ENCODE data around the gene PRMT3.
"Not testable (repeated sequence)": the region's sequence is repeated elsewhere in the genome, so short reads cannot be mapped to it uniquely, and the experiment has no call there.

The PRMT3 gene

GRCh38 chr11:20457934-20458680 is 70.6 kb downstream of the PRMT3 start:
- no peak for DNase-seq (ENCODE audit: low read depth)

GRCh38 chr11:20458905-20459632 is 71.6 kb downstream of the PRMT3 start:
- no peak for DNase-seq (ENCODE audit: low read depth)

- DNase-seq (ENCODE audit: low read depth) = no peak
These were observed 72.3 kb downstream of the PRMT3 start for GRCh38 chr11:20459865-20460264.

GRCh38 chr11:20464518-20464917 is 77.0 kb downstream of the PRMT3 start:
- no peak for DNase-seq (ENCODE audit: low read depth)

- peak; percentile 18 for DNase-seq (ENCODE audit: low read depth)
These were observed 80.1 kb downstream of the PRMT3 start for GRCh38 chr11:20467487-20468185.

GRCh38 chr11:20470348-20470747 is 82.8 kb downstream of the PRMT3 start:
- DNase-seq (ENCODE audit: low read depth) = no peak

- not testable (repeated sequence) for DNase-seq (ENCODE audit: low read depth)
These were observed 84.4 kb downstream of the PRMT3 start for GRCh38 chr11:20471929-20472328.

- DNase-seq (ENCODE audit: low read depth) = no peak
These were observed 86.8 kb downstream of the PRMT3 start for GRCh38 chr11:20474176-20474881.

GRCh38 chr11:20474882-20475517 is 87.5 kb downstream of the PRMT3 start:
- no peak for DNase-seq (ENCODE audit: low read depth)

- no peak for DNase-seq (ENCODE audit: low read depth)
These were observed 90.0 kb downstream of the PRMT3 start for GRCh38 chr11:20477418-20478090.

GRCh38 chr11:20479513-20479912 is 92.0 kb downstream of the PRMT3 start:
- DNase-seq (ENCODE audit: low read depth) = no peak

GRCh38 chr11:20483931-20484330 is 96.4 kb downstream of the PRMT3 start:
- no peak for DNase-seq (ENCODE audit: low read depth)

GRCh38 chr11:20484416-20484815 is 96.9 kb downstream of the PRMT3 start:
- DNase-seq (ENCODE audit: low read depth) = not testable (repeated sequence)

- DNase-seq (ENCODE audit: low read depth) = no peak
These were observed 100.8 kb downstream of the PRMT3 start for GRCh38 chr11:20488352-20488751.

- no peak for DNase-seq (ENCODE audit: low read depth)
These were observed 102.4 kb downstream of the PRMT3 start for GRCh38 chr11:20489948-20490347.

GRCh38 chr11:20493340-20493739 is 105.8 kb downstream of the PRMT3 start:
- no peak for DNase-seq (ENCODE audit: low read depth)

GRCh38 chr11:20497124-20497792 is 109.7 kb downstream of the PRMT3 start:
- no peak for DNase-seq (ENCODE audit: low read depth)

- DNase-seq (ENCODE audit: low read depth) = no peak
These were observed 113.7 kb downstream of the PRMT3 start for GRCh38 chr11:20501252-20501651.

GRCh38 chr11:20501971-20502370 is 114.5 kb downstream of the PRMT3 start:
- DNase-seq (ENCODE audit: low read depth) = no peak

- no peak for DNase-seq (ENCODE audit: low read depth)
These were observed 124.5 kb downstream of the PRMT3 start for GRCh38 chr11:20511982-20512381.

- DNase-seq (ENCODE audit: low read depth) = no peak
These were observed 125.4 kb downstream of the PRMT3 start for GRCh38 chr11:20512869-20513268.

All from fibroblast of the conjunctiva (primary cell).